OCI-LY1 (cell line): ENCODE data around the gene ZNF816.

Source experiments
- EZH2 ChIP-seq: fragments of 200-600 bp; sonication (generic), shearing (Covaris generic); IDR thresholded peaks from 2 replicates; pipeline ENCODE4 v1.8.0; 2017; ENCODE audit warnings: borderline replicate concordance, mixed run types, mild to moderate bottlenecking, antibody characterized with exemption, low read length, moderate library complexity, mixed read lengths
- TF ChIP-seq, protein P1 (sequence below): fragments of 200-600 bp; sonication (generic), shearing (Covaris generic); IDR thresholded peaks from 2 replicates; pipeline ENCODE4 v1.5.1; 2017; ENCODE audit warnings: mild to moderate bottlenecking, antibody characterized with exemption, low read length, moderate library complexity, mixed read lengths

GRCh38 chr19:52993342-52994178 is 30.9 kb upstream of the ZNF816 start:
- TF ChIP-seq EZH2: no peak
- TF ChIP-seq, protein P1, sequence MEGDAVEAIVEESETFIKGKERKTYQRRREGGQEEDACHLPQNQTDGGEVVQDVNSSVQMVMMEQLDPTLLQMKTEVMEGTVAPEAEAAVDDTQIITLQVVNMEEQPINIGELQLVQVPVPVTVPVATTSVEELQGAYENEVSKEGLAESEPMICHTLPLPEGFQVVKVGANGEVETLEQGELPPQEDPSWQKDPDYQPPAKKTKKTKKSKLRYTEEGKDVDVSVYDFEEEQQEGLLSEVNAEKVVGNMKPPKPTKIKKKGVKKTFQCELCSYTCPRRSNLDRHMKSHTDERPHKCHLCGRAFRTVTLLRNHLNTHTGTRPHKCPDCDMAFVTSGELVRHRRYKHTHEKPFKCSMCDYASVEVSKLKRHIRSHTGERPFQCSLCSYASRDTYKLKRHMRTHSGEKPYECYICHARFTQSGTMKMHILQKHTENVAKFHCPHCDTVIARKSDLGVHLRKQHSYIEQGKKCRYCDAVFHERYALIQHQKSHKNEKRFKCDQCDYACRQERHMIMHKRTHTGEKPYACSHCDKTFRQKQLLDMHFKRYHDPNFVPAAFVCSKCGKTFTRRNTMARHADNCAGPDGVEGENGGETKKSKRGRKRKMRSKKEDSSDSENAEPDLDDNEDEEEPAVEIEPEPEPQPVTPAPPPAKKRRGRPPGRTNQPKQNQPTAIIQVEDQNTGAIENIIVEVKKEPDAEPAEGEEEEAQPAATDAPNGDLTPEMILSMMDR: no peak
